ENCODE measurements around the gene SETD9. TPM values are rescaled to one million over a fixed set of nuclear protein-coding genes. Genes with fewer than 3 reads are reported as not detected.
A peak's percentile ranks its signal among the peaks of the same experiment; 100 is the strongest.

The SETD9 gene
- total RNA-seq, 1 donor from 2014 or later: 15.8 TPM

DNA sequence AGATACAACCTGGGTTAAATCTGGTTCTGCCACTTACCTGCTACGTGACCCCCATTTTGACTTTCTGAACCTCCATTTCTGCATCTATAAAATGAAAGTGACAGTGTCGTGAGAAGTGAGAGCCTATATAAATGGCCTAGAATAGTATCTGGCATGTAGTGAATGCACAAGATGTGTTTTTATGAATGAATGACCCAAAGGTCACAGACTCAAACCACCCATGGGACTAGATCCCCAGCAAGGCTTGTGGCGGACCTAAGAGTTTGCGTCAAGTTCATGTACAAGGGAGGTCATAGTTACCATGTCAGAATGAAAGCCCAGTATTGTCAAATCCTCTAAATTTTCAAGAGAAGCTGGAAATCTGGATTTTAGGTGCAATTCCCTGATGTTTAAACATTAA is 11.2 kb upstream of the SETD9 start:
- DNase-seq: no peak
- Mint-ChIP-seq H3K9me3 (ENCODE audit: unreplicated experiment) (no peaks in the 10 kb centered on the region), H3K4me3 (ENCODE audit: unreplicated experiment) (no peak overlapping the region), H3K27me3 (ENCODE audit: unreplicated experiment) (no peaks in the 10 kb centered on the region), H3K27ac (ENCODE audit: unreplicated experiment) (no peak overlapping the region), H3K36me3 (ENCODE audit: unreplicated experiment) (no peaks in the 10 kb centered on the region), H3K4me1 (ENCODE audit: low read depth, unreplicated experiment) (no peaks in the 10 kb centered on the region)
- TF ChIP-seq CTCF (IDR thresholded peaks at IDR 0.05; ENCODE audit: partially characterized antibody, unreplicated experiment): no peak

GRCh38 chr5:56900395-56900794 is 9.0 kb upstream of the SETD9 start:
- H3K27ac Mint-ChIP-seq (ENCODE audit: unreplicated experiment): no peak overlapping the region
- DNase-seq: no peak

DNA sequence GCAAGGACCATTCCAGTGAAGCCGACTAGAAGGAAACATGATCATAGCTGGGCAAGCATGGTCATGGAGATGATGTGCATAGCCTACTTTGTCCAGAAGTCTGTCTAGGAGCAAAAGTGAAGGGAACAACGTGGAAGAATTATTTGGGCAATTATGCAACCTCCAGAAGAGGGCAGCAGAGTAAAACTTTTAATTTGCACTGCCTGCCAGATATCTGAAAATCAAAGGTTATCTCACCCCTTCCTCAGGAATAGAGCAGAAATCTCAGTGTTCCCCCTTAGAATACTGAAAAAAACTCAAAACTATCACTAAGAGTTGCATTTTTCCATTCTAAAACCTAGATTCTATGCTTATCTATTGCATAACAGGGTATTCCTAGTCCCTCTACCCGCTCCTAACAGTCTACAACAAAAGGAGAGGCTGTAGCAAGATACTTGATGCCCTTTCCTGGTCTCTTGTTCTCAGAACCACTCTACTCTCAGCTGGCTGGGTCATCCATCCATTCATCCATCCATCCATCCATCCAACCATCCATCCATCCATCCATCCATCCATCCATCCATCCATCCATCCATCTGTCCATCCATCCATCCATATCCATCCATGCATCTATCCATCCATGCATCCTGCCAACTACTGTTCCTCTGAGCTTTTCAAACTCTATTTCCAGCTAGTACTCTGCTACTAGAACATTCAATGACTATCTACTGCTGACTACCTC is 8.4 kb upstream of the SETD9 start:
- H3K9me3 Mint-ChIP-seq (ENCODE audit: unreplicated experiment): no peaks in the 10 kb centered on the region
- H3K4me3 Mint-ChIP-seq (ENCODE audit: unreplicated experiment): no peak overlapping the region
- no peaks in the 10 kb centered on the region for H3K4me1 Mint-ChIP-seq (ENCODE audit: low read depth, unreplicated experiment)
- H3K27me3 Mint-ChIP-seq (ENCODE audit: unreplicated experiment): peaks cover 2% of the 10 kb centered on the region
- no peaks in the 10 kb centered on the region for H3K36me3 Mint-ChIP-seq (ENCODE audit: unreplicated experiment)
- H3K27ac Mint-ChIP-seq (ENCODE audit: unreplicated experiment): no peak overlapping the region
- DNase-seq: no peak
- TF ChIP-seq CTCF (IDR thresholded peaks at IDR 0.05; ENCODE audit: partially characterized antibody, unreplicated experiment): peak; percentile 64

More at GRCh38 chr5:56900395-56900794, 9.0 kb upstream of the SETD9 start:
- TF ChIP-seq CTCF (IDR thresholded peaks at IDR 0.05; ENCODE audit: partially characterized antibody, unreplicated experiment): no peak
- Mint-ChIP-seq H3K9me3 (ENCODE audit: unreplicated experiment) (no peaks in the 10 kb centered on the region), H3K27me3 (ENCODE audit: unreplicated experiment) (peaks cover 2% of the 10 kb centered on the region), H3K4me3 (ENCODE audit: unreplicated experiment) (no peak overlapping the region), H3K36me3 (ENCODE audit: unreplicated experiment) (no peaks in the 10 kb centered on the region), H3K4me1 (ENCODE audit: low read depth, unreplicated experiment) (no peaks in the 10 kb centered on the region)

DNA sequence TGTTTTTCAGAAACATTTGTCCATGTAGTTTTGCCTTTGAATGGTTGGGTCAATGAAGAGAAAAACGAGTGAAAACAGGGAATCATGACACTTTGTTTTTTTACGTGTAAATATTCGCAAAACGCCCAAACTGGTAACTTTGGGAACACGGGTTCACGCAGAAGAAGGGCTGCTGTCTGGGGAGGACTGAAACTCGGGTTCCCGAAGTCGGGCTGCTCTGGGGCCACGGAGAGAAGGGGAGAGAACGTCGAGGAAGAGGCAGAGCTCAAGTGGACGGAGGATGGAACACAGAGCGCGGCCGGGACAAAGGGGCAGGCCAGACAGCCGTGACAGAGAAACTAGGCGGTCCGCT is 478 bp upstream of the SETD9 start:
- Mint-ChIP-seq H3K4me3 (ENCODE audit: unreplicated experiment) (peak overlapping the region; percentile 94), H3K9me3 (ENCODE audit: unreplicated experiment) (peaks cover 11% of the 10 kb centered on the region), H3K27ac (ENCODE audit: unreplicated experiment) (peak overlapping the region; percentile 99), H3K36me3 (ENCODE audit: unreplicated experiment) (no peaks in the 10 kb centered on the region), H3K27me3 (ENCODE audit: unreplicated experiment) (peaks cover 9% of the 10 kb centered on the region), H3K4me1 (ENCODE audit: low read depth, unreplicated experiment) (peaks cover 15% of the 10 kb centered on the region)
- no peak for TF ChIP-seq CTCF (IDR thresholded peaks at IDR 0.05; ENCODE audit: partially characterized antibody, unreplicated experiment)
- DNase-seq: peak; percentile 75

DNA sequence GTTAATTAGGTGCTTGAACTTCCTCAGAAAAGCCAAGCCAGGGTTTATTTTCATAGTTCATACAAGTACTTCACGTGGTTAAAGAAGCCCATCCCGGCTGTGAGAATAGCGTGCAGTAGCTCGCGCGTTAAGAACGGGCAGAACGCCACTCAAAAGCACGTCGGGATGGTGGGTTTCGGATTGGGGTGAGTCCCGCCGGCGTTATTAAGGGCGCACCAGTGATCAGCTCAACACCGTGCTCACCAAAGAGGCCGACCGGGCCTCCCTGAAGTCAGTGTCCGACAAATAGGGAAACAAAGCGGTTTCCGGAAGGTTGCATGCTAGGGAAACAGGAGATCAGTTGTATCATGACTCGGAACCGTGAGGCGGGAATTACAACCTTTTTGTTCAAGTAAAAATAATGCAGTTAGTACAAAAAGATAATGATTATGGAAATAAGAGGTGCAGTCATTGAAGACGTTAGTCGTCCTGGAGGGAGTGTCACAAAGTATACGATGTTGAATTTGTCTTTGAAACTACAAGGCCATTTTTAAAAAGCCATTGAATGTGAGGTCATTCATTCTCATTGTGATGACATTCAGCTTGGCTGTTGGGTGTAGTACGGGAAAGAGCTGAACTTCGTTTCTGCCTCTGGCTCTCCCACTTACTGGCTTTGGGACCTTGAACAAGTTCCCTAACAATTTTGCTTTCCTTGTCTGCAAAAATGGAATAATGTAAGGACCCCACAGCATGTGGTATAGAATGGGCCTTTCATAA is 992 bp downstream of the SETD9 start:
- Mint-ChIP-seq H3K27ac (ENCODE audit: unreplicated experiment) (peak overlapping the region; percentile 97), H3K4me1 (ENCODE audit: low read depth, unreplicated experiment) (peaks cover 15% of the 10 kb centered on the region), H3K36me3 (ENCODE audit: unreplicated experiment) (no peaks in the 10 kb centered on the region), H3K27me3 (ENCODE audit: unreplicated experiment) (peaks cover 9% of the 10 kb centered on the region), H3K4me3 (ENCODE audit: unreplicated experiment) (peak overlapping the region; percentile 91), H3K9me3 (ENCODE audit: unreplicated experiment) (peaks cover 11% of the 10 kb centered on the region)
- peak; percentile 19 for TF ChIP-seq CTCF (IDR thresholded peaks at IDR 0.05; ENCODE audit: partially characterized antibody, unreplicated experiment)
- peak; percentile 43 for DNase-seq
